ENCODE results near the gene PIGM.

DNA sequence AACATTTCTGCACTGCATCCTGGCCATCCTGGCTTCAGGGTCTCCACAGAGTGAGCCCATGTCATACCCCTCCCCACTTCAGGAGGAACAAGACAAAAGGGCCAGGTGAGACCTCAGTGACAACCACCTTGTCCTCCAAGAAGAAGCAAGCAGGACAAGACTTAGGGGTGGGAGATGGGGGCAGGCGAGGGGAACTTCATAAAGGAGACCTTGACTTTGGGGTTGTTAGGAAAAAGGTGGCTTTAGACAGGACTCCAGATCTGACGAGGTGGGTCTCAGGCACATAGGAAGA, 53.7 kb downstream of the PIGM start:
- TF ChIP-seq EZH2 (IDR thresholded peaks at IDR 0.05) (no peak), POLR2AphosphoS5 (IDR thresholded peaks at IDR 0.05; ENCODE audit: borderline replicate concordance, low read depth, low read length) (no peak), FOXP2 (optimal IDR thresholded peaks at IDR 0.05; ENCODE audit: control extremely low read depth, extremely low read length, insufficient read depth) (no peak)
